Neural cell (in vitro differentiated cells): ENCODE results near the gene DHH. TPM values are rescaled to one million over a fixed set of nuclear protein-coding genes. Genes with fewer than 3 reads are reported as not detected.

Experiments used
- H2AFZ ChIP-seq: fragments of 200-600, 300-800 bp; sonication (generic), shearing (Covaris generic); 2 replicates; pipeline ENCODE4 v1.6.0; 2014; ENCODE audit warnings: low read depth, mild to moderate bottlenecking, antibody characterized with exemption, low read length, moderate library complexity
- H3F3A ChIP-seq: fragments of 200-600 bp; shearing (Covaris generic); 2 replicates; pipeline ENCODE4 v1.6.1; 2016; ENCODE audit warnings: mild to moderate bottlenecking, moderate library complexity, mixed read lengths, antibody characterized with exemption, low read length; ENCODE audit not compliant: insufficient read depth, poor library complexity, severe bottlenecking
- H3K27ac ChIP-seq: fragments of 200-600, 300-800 bp; sonication (generic), shearing (Covaris generic); 2 replicates; pipeline ENCODE4 v1.5.1; 2014; ENCODE audit warnings: mild to moderate bottlenecking, low read length, moderate library complexity
- H3K27me3 ChIP-seq: fragments of 300-800, 200-600 bp; sonication (generic), shearing (Covaris generic); 2 replicates; pipeline ENCODE4 v1.6.0; 2014; ENCODE audit warnings: mild to moderate bottlenecking, low read depth, low read length, moderate library complexity; ENCODE audit not compliant: insufficient read depth
- H3K36me3 ChIP-seq: fragments of 300-800, 200-600 bp; sonication (generic), shearing (Covaris generic); 2 replicates; pipeline ENCODE4 v1.5.1; 2014; ENCODE audit warnings: mild to moderate bottlenecking, antibody characterized with exemption, low read length, moderate library complexity; ENCODE audit not compliant: insufficient read depth
- H3K4me2 ChIP-seq: fragments of 300-800, 200-600 bp; sonication (generic), shearing (Covaris generic); 2 replicates; pipeline ENCODE4 v1.6.0; 2014; ENCODE audit warnings: mild to moderate bottlenecking, low read length
- H3K4me3 ChIP-seq: fragments of 300-800, 200-600 bp; sonication (generic), shearing (Covaris generic); 2 replicates; pipeline ENCODE4 v1.5.1; 2014; ENCODE audit warnings: mild to moderate bottlenecking, low read length, moderate library complexity
- H3K79me2 ChIP-seq: fragments of 200-600 bp; shearing (Covaris generic); replicated peaks from 2 replicates; pipeline ENCODE4 v1.6.0; 2014; ENCODE audit warnings: mild to moderate bottlenecking, low read length, moderate library complexity; ENCODE audit not compliant: insufficient read depth
- H3K9ac ChIP-seq: fragments of 300-800, 200-600 bp; sonication (generic), shearing (Covaris generic); 2 replicates; pipeline ENCODE4 v1.6.1; 2016; ENCODE audit warnings: mild to moderate bottlenecking, low read length, mixed read lengths
- H3K9me2 ChIP-seq: fragments of 200-600 bp; shearing (Covaris generic); 2 replicates; pipeline ENCODE4 v1.6.1; 2016; ENCODE audit warnings: mild to moderate bottlenecking, low read length, mixed read lengths; ENCODE audit not compliant: insufficient read depth
- H3K9me3 ChIP-seq: fragments of 200-600, 300-800 bp; sonication (generic), shearing (Covaris generic); 2 replicates; pipeline ENCODE4 v1.6.1; 2016; ENCODE audit warnings: mild to moderate bottlenecking, mixed run types, low read length, moderate library complexity, mixed read lengths
- H4K20me1 ChIP-seq: fragments of 200-600 bp; shearing (Covaris generic); 2 replicates; pipeline ENCODE4 v1.6.1; 2016; ENCODE audit warnings: mild to moderate bottlenecking, mixed run types; ENCODE audit not compliant: insufficient read depth
- EP300 ChIP-seq: fragments of 450-650 bp; conservative IDR thresholded peaks from 2 replicates; pipeline ENCODE4 v1.6.1; 2014; ENCODE audit warnings: antibody characterized with exemption, mild to moderate bottlenecking, moderate library complexity; ENCODE audit not compliant: poor library complexity, severe bottlenecking
- EZH2 ChIP-seq: fragments of 200-600, 300-800 bp; shearing (Covaris generic), sonication (generic); IDR thresholded peaks from 2 replicates; pipeline ENCODE4 v1.6.1; 2014; ENCODE audit warnings: antibody characterized with exemption, low read length, borderline replicate concordance, mild to moderate bottlenecking; ENCODE audit not compliant: insufficient read depth, poor library complexity, severe bottlenecking
- MXI1 ChIP-seq: fragments of 450-650 bp; conservative IDR thresholded peaks from 2 replicates; pipeline ENCODE4 v1.6.1; 2014; ENCODE audit warnings: antibody characterized with exemption, mild to moderate bottlenecking; ENCODE audit not compliant: poor library complexity, severe bottlenecking
- POLR2AphosphoS5 ChIP-seq: IDR thresholded peaks from 2 replicates; pipeline ENCODE4 v1.6.1; 2012
- RAD21 ChIP-seq: fragments of 450-650 bp; conservative IDR thresholded peaks from 2 replicates; pipeline ENCODE4 v1.6.1; 2014; ENCODE audit warnings: antibody characterized with exemption, mild to moderate bottlenecking, moderate library complexity
- SMC3 ChIP-seq: fragments of 450-650 bp; conservative IDR thresholded peaks from 2 replicates; pipeline ENCODE4 v1.6.1; 2014; ENCODE audit warnings: antibody characterized with exemption, mild to moderate bottlenecking, moderate library complexity; ENCODE audit not compliant: poor library complexity
- TAF1 ChIP-seq: IDR thresholded peaks from 2 replicates; pipeline ENCODE4 v1.6.1; 2012; ENCODE audit warnings: low read depth
- polyA plus RNA-seq: library from polyadenylated mRNA; depleted of rRNA; stranded (reverse); fragments of >200 nt; gene quantifications from 2 replicates; pipeline ENCODE4 v1.2.3, GENCODE V29; 2014
- TF ChIP-seq, protein P1 (sequence below): IDR thresholded peaks from 2 replicates; pipeline ENCODE4 v1.6.1; 2012; ENCODE audit warnings: borderline replicate concordance
- TF ChIP-seq, protein P2 (sequence below): fragments of 450-650 bp; IDR thresholded peaks from 2 replicates; pipeline ENCODE4 v1.5.1; 2014; ENCODE audit warnings: antibody characterized with exemption, mild to moderate bottlenecking, moderate library complexity; ENCODE audit not compliant: poor library complexity, severe bottlenecking

The DHH gene
- polyA plus RNA-seq, 1 donor from 2014 or later = 0.66 TPM

GRCh38 chr12:49109641-49110463, 15.3 kb upstream of the DHH start:
- TF ChIP-seq MXI1 = peak; percentile 62
- peak; percentile 73 for TF ChIP-seq POLR2AphosphoS5
- no peak for TF ChIP-seq RAD21
- Histone ChIP-seq H3K4me2 (peak overlapping the region; percentile 100), H3K27ac (peak overlapping the region; percentile 100), H3K27me3 (no peaks in the 10 kb centered on the region), H3K9ac (peak overlapping the region; percentile 100), H4K20me1 (peaks cover 36% of the 10 kb centered on the region), H3K79me2 (peaks cover 50% of the 10 kb centered on the region), H3K9me3 (no peaks in the 10 kb centered on the region), H3K4me3 (peak overlapping the region; percentile 96), H3F3A (no peaks in the 10 kb centered on the region), H3K36me3 (peaks cover 6% of the 10 kb centered on the region), H2AFZ (peak overlapping the region; percentile 56), H3K9me2 (no peaks in the 10 kb centered on the region)

DNA sequence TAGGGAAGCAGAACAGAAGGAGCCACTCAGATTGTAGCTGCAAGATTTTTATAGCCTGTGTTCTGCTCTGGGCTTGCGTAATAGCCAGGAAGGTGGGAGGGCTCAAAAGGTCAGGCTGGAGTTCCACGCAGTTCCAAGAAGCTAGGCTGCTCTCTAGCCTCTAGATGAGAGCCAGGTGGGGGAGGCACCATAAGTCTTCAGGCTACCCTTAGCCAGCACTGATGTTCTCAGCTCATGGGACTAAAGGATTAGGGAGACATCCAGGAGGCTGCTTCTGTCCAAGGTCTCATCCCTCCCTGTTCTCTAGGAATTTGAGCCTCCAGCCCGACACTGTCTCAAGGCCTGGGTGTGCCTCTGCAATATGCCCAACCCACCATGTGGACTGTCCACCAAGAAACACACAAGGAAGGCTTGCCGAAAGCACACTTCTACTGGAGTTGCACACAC, 14.4 kb upstream of the DHH start:
- peaks cover 44% of the 10 kb centered on the region for H4K20me1 ChIP-seq
- peak overlapping the region; percentile 100 for H3K27ac ChIP-seq
- peaks cover 6% of the 10 kb centered on the region for H3K36me3 ChIP-seq

More for the DNA sequence above, 14.4 kb upstream of the DHH start:
- no peak overlapping the region for H2AFZ ChIP-seq
- H3K4me3 ChIP-seq = peak overlapping the region; percentile 96
- no peaks in the 10 kb centered on the region for H3K27me3 ChIP-seq
- peak overlapping the region; percentile 100 for H3K9ac ChIP-seq
- H3K9me2 ChIP-seq = no peaks in the 10 kb centered on the region
- H3F3A ChIP-seq = no peaks in the 10 kb centered on the region
- no peak for TF ChIP-seq RAD21
- TF ChIP-seq POLR2AphosphoS5 = no peak
- TF ChIP-seq TAF1 = no peak
- no peak for TF ChIP-seq SMC3
- no peak for TF ChIP-seq MXI1
- TF ChIP-seq, protein P1, sequence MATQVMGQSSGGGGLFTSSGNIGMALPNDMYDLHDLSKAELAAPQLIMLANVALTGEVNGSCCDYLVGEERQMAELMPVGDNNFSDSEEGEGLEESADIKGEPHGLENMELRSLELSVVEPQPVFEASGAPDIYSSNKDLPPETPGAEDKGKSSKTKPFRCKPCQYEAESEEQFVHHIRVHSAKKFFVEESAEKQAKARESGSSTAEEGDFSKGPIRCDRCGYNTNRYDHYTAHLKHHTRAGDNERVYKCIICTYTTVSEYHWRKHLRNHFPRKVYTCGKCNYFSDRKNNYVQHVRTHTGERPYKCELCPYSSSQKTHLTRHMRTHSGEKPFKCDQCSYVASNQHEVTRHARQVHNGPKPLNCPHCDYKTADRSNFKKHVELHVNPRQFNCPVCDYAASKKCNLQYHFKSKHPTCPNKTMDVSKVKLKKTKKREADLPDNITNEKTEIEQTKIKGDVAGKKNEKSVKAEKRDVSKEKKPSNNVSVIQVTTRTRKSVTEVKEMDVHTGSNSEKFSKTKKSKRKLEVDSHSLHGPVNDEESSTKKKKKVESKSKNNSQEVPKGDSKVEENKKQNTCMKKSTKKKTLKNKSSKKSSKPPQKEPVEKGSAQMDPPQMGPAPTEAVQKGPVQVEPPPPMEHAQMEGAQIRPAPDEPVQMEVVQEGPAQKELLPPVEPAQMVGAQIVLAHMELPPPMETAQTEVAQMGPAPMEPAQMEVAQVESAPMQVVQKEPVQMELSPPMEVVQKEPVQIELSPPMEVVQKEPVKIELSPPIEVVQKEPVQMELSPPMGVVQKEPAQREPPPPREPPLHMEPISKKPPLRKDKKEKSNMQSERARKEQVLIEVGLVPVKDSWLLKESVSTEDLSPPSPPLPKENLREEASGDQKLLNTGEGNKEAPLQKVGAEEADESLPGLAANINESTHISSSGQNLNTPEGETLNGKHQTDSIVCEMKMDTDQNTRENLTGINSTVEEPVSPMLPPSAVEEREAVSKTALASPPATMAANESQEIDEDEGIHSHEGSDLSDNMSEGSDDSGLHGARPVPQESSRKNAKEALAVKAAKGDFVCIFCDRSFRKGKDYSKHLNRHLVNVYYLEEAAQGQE = no peak
- TF ChIP-seq, protein P2, sequence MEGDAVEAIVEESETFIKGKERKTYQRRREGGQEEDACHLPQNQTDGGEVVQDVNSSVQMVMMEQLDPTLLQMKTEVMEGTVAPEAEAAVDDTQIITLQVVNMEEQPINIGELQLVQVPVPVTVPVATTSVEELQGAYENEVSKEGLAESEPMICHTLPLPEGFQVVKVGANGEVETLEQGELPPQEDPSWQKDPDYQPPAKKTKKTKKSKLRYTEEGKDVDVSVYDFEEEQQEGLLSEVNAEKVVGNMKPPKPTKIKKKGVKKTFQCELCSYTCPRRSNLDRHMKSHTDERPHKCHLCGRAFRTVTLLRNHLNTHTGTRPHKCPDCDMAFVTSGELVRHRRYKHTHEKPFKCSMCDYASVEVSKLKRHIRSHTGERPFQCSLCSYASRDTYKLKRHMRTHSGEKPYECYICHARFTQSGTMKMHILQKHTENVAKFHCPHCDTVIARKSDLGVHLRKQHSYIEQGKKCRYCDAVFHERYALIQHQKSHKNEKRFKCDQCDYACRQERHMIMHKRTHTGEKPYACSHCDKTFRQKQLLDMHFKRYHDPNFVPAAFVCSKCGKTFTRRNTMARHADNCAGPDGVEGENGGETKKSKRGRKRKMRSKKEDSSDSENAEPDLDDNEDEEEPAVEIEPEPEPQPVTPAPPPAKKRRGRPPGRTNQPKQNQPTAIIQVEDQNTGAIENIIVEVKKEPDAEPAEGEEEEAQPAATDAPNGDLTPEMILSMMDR = no peak
- TF ChIP-seq EZH2 = no peak
- no peak for TF ChIP-seq EP300
- H3K9me3 ChIP-seq = no peaks in the 10 kb centered on the region
- H3K79me2 ChIP-seq = peaks cover 50% of the 10 kb centered on the region
- peak overlapping the region; percentile 100 for H3K4me2 ChIP-seq
